Measurements from ENCODE around the gene WFDC11.

GRCh38 chr20:45626540-45626939, 43.5 kb downstream of the WFDC11 start:
- TF ChIP-seq CTCF (IDR thresholded peaks at IDR 0.05), result no peak
- TF ChIP-seq POLR2A (IDR thresholded peaks at IDR 0.05), result no peak
